K562 (cell line): ENCODE results near the gene HS2ST1. TPM values are rescaled to one million over a fixed set of nuclear protein-coding genes. Genes with fewer than 3 reads are reported as not detected.

Source experiments
- ATAC-seq: fragments of 200-7000 bp; cut with Tn5 transposase; 3 replicates; pipeline ENCODE4 v1.9.1; 2020; ENCODE audit warnings: moderate library complexity
- BruUV-seq: library from RNA; stranded (reverse); fragments of 400-500 nt; replicated peaks from 2 replicates; lab custom pipeline; 2021; lab: Mats Ljungman, UMichigan
- CTCF ChIA-PET: fragments of 300-600 bp; formaldehyde crosslinking; extraction: SDS; loops from one replicate; lab custom pipeline; 2021; ENCODE audit warnings: low intra/inter-chr PET ratio; lab: Yijun Ruan, JAX
- POLR2A ChIA-PET: fragments of 300-600, 350-650 bp; sonication (Branson Sonifier 250); formaldehyde crosslinking; extraction: SDS; loops from one replicate; lab custom pipeline; 2021; ENCODE audit warnings: antibody characterized with exemption, inconsistent platforms; lab: Yijun Ruan, JAX
- DNase-seq, 4 experiments: peaks; one replicate each; pipeline versions ENCODE4 v3.0.0 to v3.0.0-alpha.2; 2011 to 2018; ENCODE audit warnings: low spot score in 3 of 4, mixed read lengths in 3 of 4; ENCODE audit errors: extremely low read depth in 1 of 4
- FAIRE-seq: peaks from 2 replicates; lab custom pipeline; 2011; peaks lifted over from hg19 to GRCh38; lab: Jason Lieb, UNC
- H2AFZ ChIP-seq: 2 replicates; pipeline ENCODE4 v1.6.0; 2011; ENCODE audit warnings: low read depth, low read length, control low read depth, inconsistent platforms
- H3K27ac ChIP-seq: fragments of 200-600 bp; 3 replicates; pipeline ENCODE4 v1.8.0; 2011; ENCODE audit warnings: low read depth, mild to moderate bottlenecking, control low read depth, inconsistent platforms, low read length, moderate library complexity, mixed read lengths; ENCODE audit errors: extremely low read depth
- H3K27me3 ChIP-seq, 2 experiments: fragments of 300-600 bp in 1 of 2; 2 replicates in 1 of 2; 3 replicates in 1 of 2; pipeline versions ENCODE4 v1.6.0 to v1.8.0; 2011; ENCODE audit warnings: inconsistent platforms in 2 of 2, low read length in 2 of 2, mild to moderate bottlenecking in 1 of 2, mixed read lengths in 1 of 2, moderate library complexity in 1 of 2; ENCODE audit not compliant: control insufficient read depth in 2 of 2, insufficient read depth in 2 of 2
- H3K36me3 ChIP-seq: fragments of 300-600 bp; 3 replicates; pipeline ENCODE4 v1.8.0; 2011; ENCODE audit warnings: mild to moderate bottlenecking, low read length, inconsistent platforms; ENCODE audit not compliant: control insufficient read depth, insufficient read depth
- H3K4me1 ChIP-seq, 2 experiments: fragments of 200-600 bp in 1 of 2; replicated peaks in 1 of 2; 2 replicates in 1 of 2; 3 replicates in 1 of 2; pipeline versions ENCODE4 v1.5.1 to v1.8.0; 2011; ENCODE audit warnings: inconsistent platforms in 2 of 2, low read length in 2 of 2, mild to moderate bottlenecking in 1 of 2, mixed read lengths in 1 of 2, moderate library complexity in 1 of 2; ENCODE audit not compliant: control insufficient read depth in 2 of 2, insufficient read depth in 2 of 2
- H3K4me2 ChIP-seq: 2 replicates; pipeline ENCODE4 v1.6.1; 2011; ENCODE audit warnings: low read length, control low read depth, inconsistent platforms, mixed read lengths; ENCODE audit not compliant: insufficient read depth
- H3K4me3 ChIP-seq: fragments of 200-600 bp; sonication (generic), shearing (Covaris generic); 2 replicates; pipeline ENCODE4 v1.5.1; 2016; ENCODE audit warnings: control low read depth, inconsistent platforms
- H3K79me2 ChIP-seq: fragments of 200-600 bp; 3 replicates; pipeline ENCODE4 v1.8.0; 2011; ENCODE audit warnings: low read length, inconsistent platforms; ENCODE audit not compliant: control insufficient read depth, insufficient read depth
- H3K9ac ChIP-seq, 2 experiments: 2 replicates each; pipeline versions ENCODE4 v1.6.0 to v1.6.1; 2011; ENCODE audit warnings: low read depth in 2 of 2, low read length in 2 of 2, control low read depth in 1 of 2, inconsistent platforms in 1 of 2, mild to moderate bottlenecking in 1 of 2, mixed read lengths in 1 of 2; ENCODE audit not compliant: insufficient read depth in 1 of 2
- H3K9me1 ChIP-seq: one replicate; pipeline ENCODE4 v1.6.0; 2011; ENCODE audit warnings: inconsistent platforms, mild to moderate bottlenecking, low read length, moderate library complexity; ENCODE audit not compliant: control insufficient read depth, insufficient read depth
- H3K9me3 ChIP-seq: replicated peaks from 2 replicates; pipeline ENCODE4 v1.5.1; 2011; ENCODE audit warnings: low read depth, low read length, inconsistent platforms; ENCODE audit not compliant: control insufficient read depth, insufficient read depth
- H4K20me1 ChIP-seq: replicated peaks from 2 replicates; pipeline ENCODE4 v1.6.1; 2011; ENCODE audit warnings: low read length, inconsistent platforms, mixed read lengths; ENCODE audit not compliant: control insufficient read depth, insufficient read depth
- CBFA2T2 ChIP-seq: fragments of 450-650 bp; conservative IDR thresholded peaks from 2 replicates; pipeline ENCODE4 v1.6.1; 2017; ENCODE audit warnings: mild to moderate bottlenecking
- IRF2 ChIP-seq: sonication (generic); formaldehyde crosslinking; IDR thresholded peaks from 2 replicates; pipeline ENCODE4 v1.8.1; 2022; ENCODE audit warnings: mild to moderate bottlenecking, missing genetic modification reagents
- JUN ChIP-seq, 2 experiments: sonication (generic) in 1 of 2; formaldehyde crosslinking in 1 of 2; IDR thresholded peaks; 2 replicates each; pipeline versions ENCODE4 v1.6.1 to v1.8.0; 2012 to 2022; ENCODE audit warnings: borderline replicate concordance in 2 of 2, mild to moderate bottlenecking in 2 of 2, improper control_type of control experiment in 1 of 2, low read depth in 1 of 2, low read length in 1 of 2, missing genetic modification reagents in 1 of 2
- MTA1 ChIP-seq: fragments of 450-650 bp; IDR thresholded peaks from 2 replicates; pipeline ENCODE4 v1.6.1; 2017; ENCODE audit warnings: borderline replicate concordance
- RHOXF2B ChIP-seq: fragments of 250-450 bp; sonication (Bioruptor Pico); conservative IDR thresholded peaks from 2 replicates; pipeline ENCODE4 v1.5.1; 2021
- ZNF699 ChIP-seq: fragments of 250-450 bp; sonication (Bioruptor Pico); IDR thresholded peaks from 2 replicates; pipeline ENCODE4 v1.8.0; 2021; ENCODE audit warnings: mild to moderate bottlenecking, moderate library complexity; ENCODE audit not compliant: insufficient replicate concordance
- WGBS: fragments of 100-300 bp; shearing (Covaris generic); methylation state at CpG from one replicate; pipeline ENCODE4 v1.1.6; 2016; ENCODE audit warnings: low coverage, mixed read lengths; ENCODE audit not compliant: insufficient coverage; ENCODE audit errors: missing lambda C conversion rate; 5-methylcytosine and 5-hydroxymethylcytosine counted together
- in situ Hi-C: fragments of 300-500 bp; cut with MboI; formaldehyde crosslinking; loops from 4 replicates; pipeline ENCODE4 v1.15.0; 2018; ENCODE audit warnings: inconsistent platforms, mixed read lengths
- intact Hi-C: fragments of 100-400 bp; cut with micrococcal nuclease; formaldehyde crosslinking; loops from 2 replicates; pipeline ENCODE4 v1.14.2; 2022
- polyA plus RNA-seq, 8 experiments: library from polyadenylated mRNA; depleted of rRNA in 4 of 8; stranded (reverse) in 5 of 8; unstranded in 3 of 8; fragments of >200 nt; fragmentation: Nextera tagmentation in 2 of 8; fragmentation: Illumina TruSeq in 1 of 8; extraction: Ambion mirVana in 2 of 8; extraction: Trizol in 1 of 8; gene quantifications; 2 replicates each; pipeline versions ENCODE4 v1.2.1 to v1.2.3, GENCODE V29; 2011 to 2014; ENCODE audit warnings: inconsistent platforms in 1 of 8, missing spikeins in 1 of 8
- total RNA-seq, 7 experiments: library from RNA; depleted of rRNA in 6 of 7; stranded (reverse); fragments of >200 nt in 6 of 7; fragmentation: Illumina TruSeq in 2 of 7; extraction: Trizol in 2 of 7; gene quantifications; 2 replicates each; pipeline versions ENCODE4 v1.2.1 to v1.2.3, GENCODE V29; 2011 to 2021; ENCODE audit warnings: low replicate concordance in 1 of 7
- TF ChIP-seq, protein P1 (sequence below): sonication (generic); formaldehyde crosslinking; IDR thresholded peaks from 2 replicates; pipeline ENCODE4 v1.8.0; 2022; ENCODE audit warnings: missing genetic modification reagents, mild to moderate bottlenecking, moderate library complexity, borderline replicate concordance
- TF ChIP-seq, protein P2 (sequence below): fragments of 450-650 bp; IDR thresholded peaks from 2 replicates; pipeline ENCODE4 v1.6.1; 2017; ENCODE audit warnings: mild to moderate bottlenecking, moderate library complexity
- TF ChIP-seq, protein P3 (sequence below), 2 experiments: IDR thresholded peaks; 2 replicates each; pipeline ENCODE4 v1.6.1; 2012; ENCODE audit warnings: improper control_type of control experiment in 2 of 2, low read depth in 2 of 2, low read length in 2 of 2, borderline replicate concordance in 1 of 2
- TF ChIP-seq, protein P4 (sequence below): fragments of 250-450 bp; sonication (Bioruptor Pico); IDR thresholded peaks from 2 replicates; pipeline ENCODE4 v1.8.0; 2021; ENCODE audit warnings: borderline replicate concordance, mild to moderate bottlenecking, moderate library complexity; ENCODE audit not compliant: poor library complexity, severe bottlenecking
- TF ChIP-seq, protein P5 (sequence below): fragments of 450-650 bp; conservative IDR thresholded peaks from 2 replicates; pipeline ENCODE4 v1.6.1; 2016; ENCODE audit warnings: missing genetic modification characterization, low read depth, mild to moderate bottlenecking, control low read depth, missing compliant biosample characterization

Gene HS2ST1
- total and polyA plus RNA-seq, 9 of the 15 experiments (the other 6 are each of a cell fraction or from before 2014, with no cell fraction given), result 7.7 to 43.3 (median 25.8) TPM

DNA sequence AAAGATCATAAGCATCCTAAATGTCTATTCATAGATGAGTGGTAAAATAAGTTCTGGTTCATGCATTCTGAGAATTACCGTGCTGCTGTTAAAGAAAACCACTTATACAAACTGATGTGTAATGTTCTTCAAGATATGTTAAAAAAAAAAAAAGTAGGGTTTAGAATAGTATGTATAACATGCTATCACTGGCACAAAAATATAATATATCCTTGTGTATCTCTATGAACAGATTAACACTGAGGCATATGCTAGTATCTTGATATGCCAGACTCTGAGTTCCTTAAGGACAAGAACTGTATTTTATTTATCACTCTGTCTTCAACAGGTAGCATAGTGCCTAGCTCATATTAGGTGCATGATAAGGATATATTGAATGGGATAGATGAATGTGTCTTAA, 108.9 kb downstream of the HS2ST1 start:
- H4K20me1 ChIP-seq, result no peaks in the 10 kb centered on the region
- BruUV-seq, result no TSS peak
- H3K27ac ChIP-seq, result no peak overlapping the region
- DNase-seq (no peak), FAIRE-seq (no peak), ATAC-seq (no peak; the same call in 2 of the 3 replicates)
- no peak overlapping the region for H3K4me3 ChIP-seq
- WGBS, result 0% methylated on average over 1 of the region's 1 CpG
- intact Hi-C loops, result loop anchor here (2.0 kb wide), 1 partner anchor 191 kb away; no protein-coding TSS in a partner anchor
- no peak overlapping the region for H3K9ac ChIP-seq
- no peaks in the 10 kb centered on the region; the same call in 2 of the 3 replicates for H3K36me3 ChIP-seq
- peaks cover 7 to 8% of the 10 kb centered on the region in 2 experiments; a peak in 3 of 5 replicates for H3K4me1 ChIP-seq
- in situ Hi-C loops, result no loop called here
- H3K4me2 ChIP-seq, result no peak overlapping the region
- no peaks in the 10 kb centered on the region for H3K27me3 ChIP-seq
- POLR2A ChIA-PET, result interaction anchor here (1.4 kb wide), 1 partner anchor 11 kb away, joined by 3 read pairs; no protein-coding TSS in a partner anchor
- H2AFZ ChIP-seq, result no peak overlapping the region
- H3K9me3 ChIP-seq, result no peaks in the 10 kb centered on the region
- H3K79me2 ChIP-seq, result peaks cover 88% of the 10 kb centered on the region
- no peaks in the 10 kb centered on the region for H3K9me1 ChIP-seq
- CTCF ChIA-PET, result interaction anchor here (1.0 kb wide), 1 partner anchor 190 kb away, joined by 3 read pairs; no protein-coding TSS in a partner anchor
- TF ChIP-seq CBFA2T2 (0 out of 2 replicates have a peak, but pooled peaks have one; percentile 5), IRF2 (CRISPR knock-in tag) (no peak), ZNF699 (CRISPR knock-in tag) (no peak), RHOXF2B (CRISPR knock-in tag) (no peak), JUN (IDR thresholded peaks at IDR 0.05; ENCODE audit: borderline replicate concordance, low read depth, low read length) (no peak), JUN (CRISPR knock-in tag; IDR thresholded peaks at IDR 0.05; ENCODE audit: borderline replicate concordance) (no peak), MTA1 (no peak)
- TF ChIP-seq, protein P1, sequence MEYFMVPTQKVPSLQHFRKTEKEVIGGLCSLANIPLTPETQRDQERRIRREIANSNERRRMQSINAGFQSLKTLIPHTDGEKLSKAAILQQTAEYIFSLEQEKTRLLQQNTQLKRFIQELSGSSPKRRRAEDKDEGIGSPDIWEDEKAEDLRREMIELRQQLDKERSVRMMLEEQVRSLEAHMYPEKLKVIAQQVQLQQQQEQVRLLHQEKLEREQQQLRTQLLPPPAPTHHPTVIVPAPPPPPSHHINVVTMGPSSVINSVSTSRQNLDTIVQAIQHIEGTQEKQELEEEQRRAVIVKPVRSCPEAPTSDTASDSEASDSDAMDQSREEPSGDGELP, result no peak
- TF ChIP-seq, protein P2, sequence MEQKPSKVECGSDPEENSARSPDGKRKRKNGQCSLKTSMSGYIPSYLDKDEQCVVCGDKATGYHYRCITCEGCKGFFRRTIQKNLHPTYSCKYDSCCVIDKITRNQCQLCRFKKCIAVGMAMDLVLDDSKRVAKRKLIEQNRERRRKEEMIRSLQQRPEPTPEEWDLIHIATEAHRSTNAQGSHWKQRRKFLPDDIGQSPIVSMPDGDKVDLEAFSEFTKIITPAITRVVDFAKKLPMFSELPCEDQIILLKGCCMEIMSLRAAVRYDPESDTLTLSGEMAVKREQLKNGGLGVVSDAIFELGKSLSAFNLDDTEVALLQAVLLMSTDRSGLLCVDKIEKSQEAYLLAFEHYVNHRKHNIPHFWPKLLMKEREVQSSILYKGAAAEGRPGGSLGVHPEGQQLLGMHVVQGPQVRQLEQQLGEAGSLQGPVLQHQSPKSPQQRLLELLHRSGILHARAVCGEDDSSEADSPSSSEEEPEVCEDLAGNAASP, result no peak
- TF ChIP-seq, protein P3, sequence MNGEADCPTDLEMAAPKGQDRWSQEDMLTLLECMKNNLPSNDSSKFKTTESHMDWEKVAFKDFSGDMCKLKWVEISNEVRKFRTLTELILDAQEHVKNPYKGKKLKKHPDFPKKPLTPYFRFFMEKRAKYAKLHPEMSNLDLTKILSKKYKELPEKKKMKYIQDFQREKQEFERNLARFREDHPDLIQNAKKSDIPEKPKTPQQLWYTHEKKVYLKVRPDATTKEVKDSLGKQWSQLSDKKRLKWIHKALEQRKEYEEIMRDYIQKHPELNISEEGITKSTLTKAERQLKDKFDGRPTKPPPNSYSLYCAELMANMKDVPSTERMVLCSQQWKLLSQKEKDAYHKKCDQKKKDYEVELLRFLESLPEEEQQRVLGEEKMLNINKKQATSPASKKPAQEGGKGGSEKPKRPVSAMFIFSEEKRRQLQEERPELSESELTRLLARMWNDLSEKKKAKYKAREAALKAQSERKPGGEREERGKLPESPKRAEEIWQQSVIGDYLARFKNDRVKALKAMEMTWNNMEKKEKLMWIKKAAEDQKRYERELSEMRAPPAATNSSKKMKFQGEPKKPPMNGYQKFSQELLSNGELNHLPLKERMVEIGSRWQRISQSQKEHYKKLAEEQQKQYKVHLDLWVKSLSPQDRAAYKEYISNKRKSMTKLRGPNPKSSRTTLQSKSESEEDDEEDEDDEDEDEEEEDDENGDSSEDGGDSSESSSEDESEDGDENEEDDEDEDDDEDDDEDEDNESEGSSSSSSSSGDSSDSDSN (IDR thresholded peaks at IDR 0.05; ENCODE audit: borderline replicate concordance in 1 of 2, low read depth in 2 of 2, low read length in 2 of 2), result no peak
- TF ChIP-seq, protein P4, sequence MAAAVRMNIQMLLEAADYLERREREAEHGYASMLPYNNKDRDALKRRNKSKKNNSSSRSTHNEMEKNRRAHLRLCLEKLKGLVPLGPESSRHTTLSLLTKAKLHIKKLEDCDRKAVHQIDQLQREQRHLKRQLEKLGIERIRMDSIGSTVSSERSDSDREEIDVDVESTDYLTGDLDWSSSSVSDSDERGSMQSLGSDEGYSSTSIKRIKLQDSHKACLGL, result no peak
- TF ChIP-seq, protein P5, sequence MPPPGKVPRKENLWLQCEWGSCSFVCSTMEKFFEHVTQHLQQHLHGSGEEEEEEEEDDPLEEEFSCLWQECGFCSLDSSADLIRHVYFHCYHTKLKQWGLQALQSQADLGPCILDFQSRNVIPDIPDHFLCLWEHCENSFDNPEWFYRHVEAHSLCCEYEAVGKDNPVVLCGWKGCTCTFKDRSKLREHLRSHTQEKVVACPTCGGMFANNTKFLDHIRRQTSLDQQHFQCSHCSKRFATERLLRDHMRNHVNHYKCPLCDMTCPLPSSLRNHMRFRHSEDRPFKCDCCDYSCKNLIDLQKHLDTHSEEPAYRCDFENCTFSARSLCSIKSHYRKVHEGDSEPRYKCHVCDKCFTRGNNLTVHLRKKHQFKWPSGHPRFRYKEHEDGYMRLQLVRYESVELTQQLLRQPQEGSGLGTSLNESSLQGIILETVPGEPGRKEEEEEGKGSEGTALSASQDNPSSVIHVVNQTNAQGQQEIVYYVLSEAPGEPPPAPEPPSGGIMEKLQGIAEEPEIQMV (tag), result no peak
